GM19043 (cell line): ENCODE data around the gene NT5M.
A peak's percentile ranks its signal among the peaks of the same experiment; 100 is the strongest.
"Not testable (repeated sequence)": the region's sequence is repeated elsewhere in the genome, so short reads cannot be mapped to it uniquely, and the experiment has no call there.

ENCODE experiments used
- ATAC-seq: cut with Tn5 transposase; IDR thresholded peaks from one replicate; pipeline ENCODE4 v1.9.1; 2021; ENCODE audit warnings: low read depth; ENCODE audit not compliant: unreplicated experiment

The NT5M gene

DNA sequence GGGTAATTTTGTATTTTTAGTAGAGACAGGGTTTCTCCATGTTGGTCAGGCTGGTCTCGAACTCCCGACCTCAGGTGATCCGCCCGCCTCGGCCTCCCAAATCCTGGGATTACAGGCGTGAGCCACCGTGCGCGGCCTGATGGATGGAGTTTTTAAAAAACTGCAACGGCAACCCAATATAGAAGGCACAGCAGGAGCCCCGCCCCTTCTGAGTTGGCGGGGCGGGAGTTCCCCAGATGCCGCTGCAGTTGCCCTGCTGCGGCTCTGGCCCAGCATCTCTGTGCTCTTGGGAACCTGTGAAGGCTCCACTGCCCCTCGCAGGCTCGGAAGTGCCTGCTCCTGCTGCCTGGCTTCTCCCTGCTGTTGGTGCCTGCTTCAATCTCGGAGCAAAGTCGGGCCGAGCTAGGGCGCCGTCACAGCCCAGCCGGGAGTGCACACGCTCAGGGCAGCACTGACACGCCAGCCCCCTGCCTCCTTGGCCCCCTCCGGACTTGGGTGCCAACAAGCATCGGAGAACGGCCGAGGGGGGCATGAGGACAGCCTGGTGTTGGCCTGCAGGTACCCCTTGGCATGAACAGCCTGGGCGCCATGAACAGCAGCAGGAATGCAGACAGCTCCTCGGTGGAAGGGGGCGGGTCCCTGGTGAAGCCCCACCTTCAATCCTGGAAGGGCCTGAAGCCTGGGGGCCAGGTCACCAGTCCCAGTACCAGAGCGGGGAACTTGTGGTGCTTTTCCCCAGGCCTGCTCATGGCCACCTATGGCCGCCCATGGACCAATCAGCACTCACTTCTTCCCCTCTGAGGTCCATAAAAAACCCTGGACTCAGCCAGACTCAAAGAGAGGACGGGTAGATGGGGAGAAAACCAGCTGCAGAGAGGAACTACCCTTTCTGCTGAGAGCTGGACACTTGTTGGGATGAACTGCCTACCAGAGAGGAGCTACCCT, 2.3 kb upstream of the NT5M start:
- no peak for ATAC-seq

DNA sequence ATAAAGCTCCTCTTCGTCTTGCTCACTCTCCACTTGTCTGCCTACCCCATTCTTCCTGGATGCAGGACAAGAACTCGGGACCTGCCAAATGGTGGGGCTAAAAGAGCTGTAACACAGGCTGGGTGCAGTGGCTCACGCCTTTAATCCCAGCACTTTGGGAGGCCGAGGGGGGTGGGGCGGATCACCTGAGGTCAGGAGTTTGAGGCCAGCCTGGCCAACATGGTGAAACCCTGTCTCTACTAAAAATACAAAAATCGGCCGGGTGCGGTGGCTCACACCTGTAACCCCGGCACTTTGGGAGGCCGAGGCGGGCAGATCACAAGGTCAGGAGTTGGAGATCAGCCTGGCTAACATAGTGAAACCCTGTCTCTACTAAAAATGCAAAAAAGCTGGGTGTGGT, 1.5 kb upstream of the NT5M start:
- ATAC-seq = not testable (repeated sequence)

DNA sequence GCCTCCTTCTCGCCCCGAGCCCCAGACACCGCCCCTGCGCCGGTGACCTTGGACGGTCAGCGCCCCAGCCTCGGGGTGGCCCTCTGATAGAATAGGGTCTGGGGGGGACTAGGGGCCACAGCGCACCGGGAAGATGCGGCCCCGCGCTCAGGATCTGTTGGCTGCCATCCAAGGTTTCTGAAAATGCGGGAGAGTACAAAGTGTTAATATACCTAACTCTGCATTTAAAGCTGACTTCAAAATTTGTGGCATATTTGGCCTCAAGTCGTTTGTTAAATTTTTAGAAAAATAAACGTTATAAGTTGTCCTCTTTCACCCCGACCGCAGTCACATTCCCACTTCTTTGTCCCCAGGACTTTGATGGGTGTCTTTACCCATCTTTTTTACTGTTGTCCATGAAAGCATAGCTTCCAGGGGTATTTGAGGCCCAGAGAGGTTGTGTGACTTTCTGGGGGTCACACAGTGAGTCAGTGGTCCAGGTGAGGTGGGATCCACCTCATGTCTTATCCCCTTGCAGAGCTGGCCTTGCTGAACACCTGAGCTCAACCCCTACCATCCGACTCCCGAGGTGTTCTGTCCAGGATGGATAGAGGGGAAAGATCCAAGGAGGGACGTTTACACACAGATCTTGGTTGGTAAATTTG, 796 bp downstream of the NT5M start:
- no peak for ATAC-seq

DNA sequence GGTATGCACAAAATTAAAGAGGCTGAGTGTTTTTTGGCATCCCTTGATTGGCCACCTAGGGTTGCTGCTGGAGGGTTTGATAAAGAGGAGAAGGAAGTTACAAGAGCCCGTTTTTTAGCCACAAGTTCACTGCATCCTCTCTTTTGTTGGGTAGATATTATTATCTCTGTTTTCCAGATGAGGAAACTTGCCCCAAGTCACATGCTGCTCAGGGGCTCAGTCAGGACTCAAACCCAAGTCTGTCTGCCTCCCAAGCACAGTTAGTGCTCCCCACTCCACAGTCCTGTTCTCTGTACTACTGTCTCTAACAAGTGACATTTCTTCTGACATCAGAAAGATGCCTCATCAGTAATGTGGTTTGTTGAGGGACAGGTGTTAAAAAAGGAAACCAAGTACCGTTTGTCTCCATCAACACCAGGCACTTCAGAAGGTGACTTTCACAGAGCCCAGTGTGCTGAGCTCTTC, 1.4 kb downstream of the NT5M start:
- ATAC-seq = no peak

DNA sequence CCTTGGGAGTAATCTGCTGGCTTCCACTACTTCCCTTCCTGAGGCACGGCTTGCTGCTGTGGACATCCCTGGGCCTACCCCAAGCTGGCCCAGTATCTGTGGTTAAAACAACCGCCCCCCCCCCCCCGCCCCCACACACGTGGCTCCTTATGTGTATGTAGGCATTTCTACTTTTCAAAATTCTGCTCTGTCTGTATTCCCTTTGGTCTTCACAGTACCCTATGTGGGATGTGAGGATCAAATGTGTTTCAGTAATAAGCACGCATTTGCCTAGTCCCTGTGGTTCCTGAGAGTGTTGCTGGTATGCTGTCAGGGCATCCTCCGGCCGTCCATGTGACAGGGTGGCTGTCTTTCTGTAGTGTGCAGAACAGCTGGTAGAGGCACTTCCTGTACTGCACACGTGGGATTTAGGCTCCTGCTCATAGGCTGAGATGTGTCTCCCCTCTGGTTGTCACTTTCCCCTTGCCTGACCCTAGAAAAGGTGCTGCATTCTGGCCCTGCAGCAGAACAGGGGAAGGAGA, 2.2 kb downstream of the NT5M start:
- peak; percentile 72 for ATAC-seq

DNA sequence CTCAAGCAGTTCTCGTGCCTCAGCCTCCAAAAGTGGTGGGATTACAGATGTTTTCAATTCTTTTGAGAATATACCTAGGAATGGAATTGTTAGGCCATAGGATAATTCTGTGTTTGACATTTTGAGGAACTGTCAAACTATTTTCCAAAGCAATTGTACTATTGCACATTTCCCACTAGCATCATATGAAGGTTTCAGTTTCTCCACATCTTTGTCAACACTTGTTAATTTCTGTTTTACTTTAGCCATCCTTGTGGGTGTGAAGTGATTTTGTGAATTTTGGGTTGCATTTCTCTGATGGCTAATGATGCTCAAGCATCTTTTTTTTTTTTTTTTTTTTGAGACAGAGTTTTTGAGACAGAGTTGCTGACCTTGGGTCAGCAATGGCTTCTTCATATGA, 6.2 kb downstream of the NT5M start:
- no peak for ATAC-seq

DNA sequence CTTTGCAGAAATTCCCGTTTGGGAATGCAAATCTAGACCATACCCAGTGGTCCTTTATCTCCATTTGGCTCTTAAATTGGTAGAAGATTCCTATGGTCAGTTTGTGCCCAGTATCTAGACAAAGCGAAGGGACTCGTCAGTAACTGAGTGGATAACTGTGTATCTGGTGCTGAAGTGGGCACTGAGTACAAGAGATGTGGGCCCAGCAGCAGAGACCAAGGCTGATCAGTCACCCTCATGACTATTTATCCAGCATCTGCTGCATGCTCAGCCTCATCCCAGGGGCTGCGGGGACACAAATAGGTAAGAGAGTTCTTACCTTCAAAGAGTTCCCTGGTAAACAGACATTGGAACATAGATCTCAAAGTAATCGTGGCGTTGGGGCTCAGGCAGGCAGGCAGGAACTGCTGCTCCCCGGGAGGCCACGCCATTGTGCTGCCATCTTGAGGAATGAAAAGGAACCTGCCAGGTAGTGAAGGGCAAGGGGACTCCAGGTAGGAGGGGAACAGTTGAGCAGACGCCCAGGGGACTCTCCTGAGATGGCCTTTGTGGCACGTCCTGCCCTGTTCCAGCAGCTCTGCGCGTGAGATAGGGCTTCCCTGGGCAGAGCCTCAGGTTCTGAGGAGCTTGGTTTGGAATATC, 10.3 kb downstream of the NT5M start:
- ATAC-seq = no peak

DNA sequence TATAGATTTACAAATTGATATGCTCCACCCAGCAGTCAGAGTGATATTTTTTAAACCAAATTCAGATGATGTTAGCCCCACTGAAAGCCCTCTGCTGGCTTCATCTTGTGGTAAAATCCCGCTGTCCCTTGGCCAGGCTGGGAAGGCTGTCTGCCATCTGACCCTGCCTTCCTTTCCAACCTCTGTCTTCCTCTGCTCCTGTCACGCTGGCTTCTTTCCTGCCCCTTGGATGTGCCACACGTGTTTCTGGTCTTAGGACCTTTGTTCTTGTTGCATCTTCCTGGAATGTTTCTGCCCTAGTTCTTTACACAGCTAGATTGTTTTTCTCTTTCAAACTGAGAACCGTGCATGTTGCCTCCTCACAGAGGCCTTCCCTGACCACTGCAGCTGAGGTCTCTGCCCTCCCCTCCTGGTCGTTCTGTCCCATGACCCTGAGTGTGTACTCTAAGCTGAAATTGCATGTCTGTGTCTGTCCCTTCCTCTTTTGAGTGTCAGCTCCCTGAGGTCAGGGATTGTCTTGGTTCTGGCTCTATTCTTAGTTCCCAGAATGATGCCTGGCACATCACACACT, 11.4 kb downstream of the NT5M start:
- no peak for ATAC-seq

DNA sequence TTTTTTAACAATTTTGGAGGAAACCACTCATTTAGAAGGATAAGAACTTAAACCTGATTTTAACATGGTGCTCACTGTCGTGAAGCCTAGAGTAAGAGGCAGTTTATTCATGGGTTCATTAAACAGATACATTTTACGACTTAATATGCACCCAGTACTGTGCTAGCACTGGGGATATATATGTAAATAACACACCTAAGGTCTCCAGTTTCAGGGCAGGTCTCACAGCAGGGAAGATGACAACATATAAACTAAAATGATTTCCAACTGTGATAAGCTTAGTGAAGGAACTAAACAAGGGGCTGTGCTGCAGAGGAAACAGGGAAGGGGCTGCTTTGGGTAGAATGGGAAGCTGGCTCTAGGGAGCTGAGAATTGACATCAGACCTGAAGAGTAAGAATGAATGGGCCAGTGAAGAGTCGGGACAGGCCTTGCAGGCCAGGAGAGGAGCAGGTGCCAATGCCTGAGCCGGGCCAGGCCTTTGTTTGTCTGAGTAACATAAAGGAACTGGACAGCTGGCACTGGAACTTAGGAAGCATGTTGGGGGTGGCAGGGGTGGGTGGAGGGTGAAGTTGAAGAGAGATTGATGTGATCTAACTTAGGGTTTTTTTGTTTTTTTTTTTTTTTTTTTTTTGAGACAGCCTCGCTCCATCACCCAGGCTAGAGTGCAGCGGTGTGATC, 12.1 kb downstream of the NT5M start:
- no peak for ATAC-seq

- ATAC-seq = no peak
These were observed 17.2 kb downstream of the NT5M start for GRCh38 chr17:17320188-17320910.

DNA sequence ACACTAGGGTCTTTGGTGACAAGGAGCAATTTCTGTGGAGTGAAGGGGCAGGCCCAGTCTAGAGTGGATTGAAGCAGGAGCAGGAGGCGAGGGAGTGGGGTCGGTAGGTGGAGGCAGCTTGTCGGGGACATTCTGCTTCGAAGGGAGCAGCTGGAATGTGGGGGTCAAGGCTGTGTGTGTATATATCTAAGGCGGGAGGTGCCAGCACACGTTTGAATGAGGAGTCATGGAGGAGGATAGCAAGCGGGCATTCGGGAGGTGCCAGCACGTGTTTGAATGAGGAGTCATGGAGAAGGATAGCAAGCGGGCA, 17.7 kb downstream of the NT5M start:
- no peak for ATAC-seq

DNA sequence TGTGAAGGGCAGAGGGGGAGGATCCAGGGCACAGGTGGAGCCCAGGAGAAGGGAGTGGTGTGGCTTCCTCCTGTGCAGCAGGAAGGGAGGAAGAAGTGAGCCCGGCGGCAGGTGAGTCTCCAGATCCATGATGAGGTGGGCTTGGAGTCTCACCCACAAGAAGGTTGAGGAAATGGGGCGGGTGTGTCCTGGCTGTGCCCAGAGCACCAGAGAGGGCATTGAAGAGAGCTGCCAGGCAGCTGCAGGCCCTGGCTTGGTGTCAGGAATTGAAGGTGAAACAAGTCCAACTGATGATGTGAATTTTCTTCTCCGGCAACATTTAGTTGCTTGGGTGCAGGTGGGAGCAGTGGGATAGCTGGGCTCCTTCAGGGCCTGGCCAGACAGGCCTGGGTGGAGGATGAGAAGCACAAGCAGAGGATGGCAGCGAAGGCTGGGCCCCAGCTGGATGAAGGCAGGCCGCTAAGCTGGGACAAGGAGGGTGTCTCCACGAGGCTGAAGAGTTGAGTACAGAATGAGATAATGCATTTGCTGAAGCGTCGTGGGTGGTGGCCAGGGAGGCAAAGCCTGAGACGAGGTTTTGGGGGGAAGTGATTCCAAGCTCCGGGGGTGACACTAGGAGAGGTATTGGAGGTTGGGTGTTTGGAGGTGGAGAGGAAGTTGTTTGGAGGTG, 18.3 kb downstream of the NT5M start:
- no peak for ATAC-seq

DNA sequence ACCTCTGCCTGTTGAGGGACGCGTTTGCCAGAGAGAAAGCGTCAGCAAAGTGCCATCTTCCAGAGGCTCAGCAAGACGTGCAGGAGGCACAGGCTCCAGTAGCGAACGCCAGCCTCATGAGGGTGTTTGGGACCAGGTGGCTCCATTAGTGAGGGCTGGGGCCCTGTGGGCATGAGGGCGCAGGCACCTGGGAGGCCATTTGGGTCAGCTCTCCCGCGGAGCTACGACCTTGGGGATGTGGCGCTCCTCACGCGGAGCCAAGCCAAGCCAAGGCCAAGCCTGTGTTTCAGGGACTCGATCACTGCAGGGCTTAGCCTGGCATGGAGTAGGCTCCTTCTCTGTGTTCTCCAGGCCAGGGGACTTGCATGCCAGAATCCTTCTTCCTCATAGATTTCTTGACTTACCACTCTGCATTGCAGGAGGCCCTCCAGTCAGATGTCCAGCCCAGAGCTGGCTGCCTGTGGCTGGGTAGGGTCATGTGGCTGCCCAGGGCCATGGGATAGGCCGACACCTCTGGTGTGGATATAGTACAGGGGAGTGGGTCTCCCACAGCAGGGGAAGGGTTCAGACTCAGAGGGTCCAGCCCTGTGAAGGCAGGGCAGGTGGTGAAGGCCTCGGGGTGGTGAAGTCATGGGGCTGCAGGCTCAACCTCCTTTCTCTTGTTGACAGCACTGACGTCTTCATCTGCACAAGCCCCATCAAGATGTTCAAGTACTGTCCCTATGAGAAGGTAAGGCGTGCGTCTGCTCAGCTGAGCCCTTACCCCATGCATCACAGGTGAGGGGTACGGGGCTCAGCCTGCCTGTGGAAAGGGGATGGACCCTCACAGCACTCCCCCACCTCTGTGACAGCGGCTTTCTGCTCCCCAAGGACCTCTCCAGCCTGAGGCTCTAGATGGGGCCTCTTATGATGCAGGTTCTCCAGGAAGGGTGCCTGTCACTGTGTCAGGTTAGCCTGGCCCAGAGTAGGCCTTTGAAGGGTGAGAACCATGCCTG, 19.6 kb downstream of the NT5M start:
- no peak for ATAC-seq

GRCh38 chr17:17324616-17325015, 21.4 kb downstream of the NT5M start:
- no peak for ATAC-seq

GRCh38 chr17:17325228-17325627, 22.1 kb downstream of the NT5M start:
- no peak for ATAC-seq

GRCh38 chr17:17325816-17326215, 22.6 kb downstream of the NT5M start:
- no peak for ATAC-seq

- no peak for ATAC-seq
These were observed 23.2 kb downstream of the NT5M start for GRCh38 chr17:17326275-17326875.

DNA sequence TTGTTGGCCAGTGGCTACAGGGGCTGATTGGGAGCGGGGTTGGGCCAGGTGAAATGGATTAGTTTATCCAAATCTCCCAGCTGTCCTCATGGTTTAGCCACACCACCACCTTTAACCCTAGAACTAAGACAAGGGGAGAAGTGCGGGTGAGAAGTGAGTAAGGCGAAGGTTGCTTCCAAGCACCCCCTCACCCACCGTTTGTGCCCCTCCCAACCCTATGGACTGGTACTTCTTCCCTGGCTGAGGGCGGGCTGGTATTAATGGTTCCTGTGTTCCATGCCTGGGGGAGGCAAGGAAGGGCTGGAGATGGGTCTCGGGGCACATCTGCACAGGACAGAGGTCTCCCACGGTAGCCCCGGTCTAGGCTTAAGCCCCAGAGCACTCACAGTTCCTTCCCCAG, 25.1 kb downstream of the NT5M start:
- no peak for ATAC-seq
